ENCODE measurements around the gene KCNQ1. TPM values are rescaled to one million over a fixed set of nuclear protein-coding genes. Genes with fewer than 3 reads are reported as not detected.

KCNQ1 gene
- total RNA-seq, 1 experiment from 2014 or later = 2.3 TPM

DNA sequence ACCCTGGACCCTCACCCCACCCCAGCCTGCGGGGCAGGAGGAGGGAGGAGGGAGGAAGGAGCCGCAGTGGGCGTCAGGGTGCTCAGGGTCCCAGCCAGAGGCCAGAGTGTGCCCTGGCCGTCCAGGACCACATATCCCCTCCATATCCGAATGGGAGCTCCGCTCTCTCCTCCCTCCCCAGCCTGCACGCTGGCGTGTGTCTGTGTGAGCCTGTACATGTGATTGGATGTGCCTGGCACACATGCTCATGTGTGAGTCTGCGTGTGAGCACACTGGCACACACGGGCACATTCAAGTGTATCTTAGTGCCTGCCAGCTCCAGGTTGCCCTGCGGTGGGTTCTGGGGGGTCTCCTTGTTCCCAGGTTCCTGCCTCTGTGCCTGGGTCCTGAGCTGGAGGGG is 36.1 kb upstream of the KCNQ1 start:
- Histone ChIP-seq H3K23me2 (ENCODE audit: insufficient read length, low read depth, low read length, poor library complexity, severe bottlenecking) (no peaks in the 10 kb centered on the region), H4K8ac (replicated peaks; ENCODE audit: insufficient read length, low read depth, low read length) (no peak overlapping the region), H3K27me3 (ENCODE audit: insufficient read depth, low read length) (no peaks in the 10 kb centered on the region), H2AK5ac (ENCODE audit: insufficient read length, low read length) (no peak overlapping the region), H3K4me1 (ENCODE audit: insufficient read depth, low read length) (no peaks in the 10 kb centered on the region), H3K9me3 (ENCODE audit: control insufficient read depth, low read depth, low read length) (no peaks in the 10 kb centered on the region), H3K79me2 (ENCODE audit: insufficient read depth, low read length) (no peaks in the 10 kb centered on the region), H3K14ac (ENCODE audit: insufficient read depth, low read length) (no peak overlapping the region), H2BK15ac (ENCODE audit: low read depth, low read length) (no peak overlapping the region), H3K79me1 (ENCODE audit: insufficient read depth, low read depth, low read length, poor library complexity, severe bottlenecking) (no peaks in the 10 kb centered on the region), H4K5ac (ENCODE audit: insufficient read length, low read depth, low read length) (no peak overlapping the region), H4K20me1 (ENCODE audit: control insufficient read depth, insufficient read depth, insufficient read length) (no peaks in the 10 kb centered on the region), H2BK20ac (ENCODE audit: low read depth, low read length, poor library complexity, severe bottlenecking) (no peak overlapping the region), H2BK120ac (ENCODE audit: low read depth, low read length, poor library complexity, severe bottlenecking) (no peak overlapping the region), H4K91ac (ENCODE audit: insufficient read length, low read depth, low read length) (no peak overlapping the region), H3K18ac (ENCODE audit: insufficient read length, low read depth, low read length) (no peak overlapping the region), H3K27ac (ENCODE audit: insufficient read length, low read depth, low read length) (no peak overlapping the region), H2BK5ac (ENCODE audit: insufficient read length, low read length) (no peak overlapping the region), H2AFZ (ENCODE audit: low read length) (no peak overlapping the region), H3K56ac (ENCODE audit: insufficient read length, low read depth, low read length) (no peak overlapping the region), H3K23ac (ENCODE audit: insufficient read length, low read depth, low read length) (no peak overlapping the region), H3K4ac (ENCODE audit: low read depth, low read length) (no peak overlapping the region), H3T11ph (ENCODE audit: low read length) (no peak overlapping the region), H3K9ac (ENCODE audit: extremely low read depth, insufficient read length, low read length) (no peak overlapping the region), H2BK12ac (ENCODE audit: insufficient read length, low read depth, low read length) (no peak overlapping the region), H3K4me2 (ENCODE audit: insufficient read depth, insufficient read length, low read length) (no peak overlapping the region)
- Mint-ChIP-seq H3K36me3 (ENCODE audit: insufficient read depth in 1 of 3, low read depth in 3 of 3) (peaks cover 0 to 3% (median 0%) of the 10 kb centered on the region in 3 experiments; a peak in 1 of 7 replicates), H3K4me3 (no peak overlapping the region), H3K4me1 (no peaks in the 10 kb centered on the region), H3K9me3 (no peaks in the 10 kb centered on the region; a peak in 1 of 5 replicates), H3K27me3 (ENCODE audit: low read depth) (peaks cover 7% of the 10 kb centered on the region), H3K27ac (no peak overlapping the region)
- no peak for DNase-seq
- TF ChIP-seq CTCF (conservative IDR thresholded peaks at IDR 0.05) = no peak
- no CpG with 5 or more reads among the region's 11 CpGs for WGBS (ENCODE audit: extremely low coverage, insufficient read length, low lambda C conversion rate)

Data from H9 (cell line).